GM12878 (cell line): ENCODE results near the gene DGKQ.

ENCODE experiments used
- BRCA1 ChIP-seq: IDR thresholded peaks from 2 replicates; pipeline ENCODE4 v1.6.1; 2011; ENCODE audit warnings: low read depth, low read length, improper control_type of control experiment
- CEBPB ChIP-seq, 2 experiments: fragments of 150-350 bp in 1 of 2; IDR thresholded peaks; 2 replicates each; pipeline ENCODE4 v1.6.1; 2012 to 2014; ENCODE audit warnings: low read depth in 2 of 2, low read length in 2 of 2, borderline replicate concordance in 1 of 2, inconsistent platforms in 1 of 2
- POLR2A ChIP-seq: IDR thresholded peaks from 2 replicates; pipeline ENCODE4 v1.6.1; 2011; ENCODE audit warnings: low read depth, mild to moderate bottlenecking, low read length
- SP1 ChIP-seq: IDR thresholded peaks from one replicate; pipeline ENCODE4 v1.6.1; 2011; ENCODE audit warnings: low read depth, low read length
- TAF1 ChIP-seq: IDR thresholded peaks from 2 replicates; pipeline ENCODE4 v1.6.1; 2011; ENCODE audit warnings: mild to moderate bottlenecking, low read depth, low read length, borderline replicate concordance
- TF ChIP-seq, protein P1 (sequence below), 3 experiments: IDR thresholded peaks in 2 of 3; conservative IDR thresholded peaks in 1 of 3; 2 replicates each; pipeline ENCODE4 v1.5.1; 2011; ENCODE audit warnings: low read depth in 3 of 3, low read length in 3 of 3, mild to moderate bottlenecking in 3 of 3, control low read depth in 2 of 3, moderate library complexity in 2 of 3, inconsistent platforms in 1 of 3, mixed read lengths in 1 of 3; ENCODE audit not compliant: control insufficient read depth in 2 of 3, insufficient read depth in 1 of 3; ENCODE audit errors: extremely low read depth in 1 of 3
- TF ChIP-seq, protein P2 (sequence below): fragments of 450-650 bp; formaldehyde crosslinking; IDR thresholded peaks from 2 replicates; pipeline ENCODE4 v1.4.0; 2022; ENCODE audit warnings: mild to moderate bottlenecking, moderate library complexity

DNA sequence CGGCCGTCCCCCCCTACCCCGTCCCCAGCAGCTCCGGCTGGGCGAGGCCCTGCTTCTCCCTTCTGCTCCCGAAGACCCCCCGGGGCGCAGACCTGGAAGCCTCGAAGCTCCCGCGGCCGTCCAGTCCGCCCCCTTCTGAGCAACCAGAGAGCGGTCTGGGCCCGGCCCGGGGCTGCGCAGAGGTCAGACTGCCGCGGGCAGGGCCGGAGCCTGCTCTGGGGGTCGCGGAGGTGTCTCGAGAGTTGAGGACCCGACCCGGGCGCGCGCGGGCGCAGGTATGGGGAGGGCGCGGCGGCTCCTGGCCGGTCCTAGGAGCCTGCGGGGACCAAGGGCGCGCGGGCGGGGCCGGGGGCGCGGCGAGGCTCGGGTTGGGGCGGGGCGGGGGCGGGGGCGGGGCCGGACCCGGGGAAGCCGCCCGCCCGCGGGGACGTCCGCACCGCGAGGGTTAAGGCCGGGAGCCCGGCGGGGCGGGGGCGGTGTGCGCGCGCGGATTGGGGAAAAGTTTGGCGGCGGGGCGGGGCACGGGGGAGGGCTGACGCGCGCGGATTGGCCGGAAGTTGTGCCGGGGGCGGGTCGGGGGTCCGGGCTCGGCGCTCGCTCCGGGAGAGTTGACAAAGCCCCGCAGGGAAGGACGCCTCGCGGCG is 37.8 kb upstream of the DGKQ start, which contains the start of gene FGFRL1:
- TF ChIP-seq, protein P1, sequence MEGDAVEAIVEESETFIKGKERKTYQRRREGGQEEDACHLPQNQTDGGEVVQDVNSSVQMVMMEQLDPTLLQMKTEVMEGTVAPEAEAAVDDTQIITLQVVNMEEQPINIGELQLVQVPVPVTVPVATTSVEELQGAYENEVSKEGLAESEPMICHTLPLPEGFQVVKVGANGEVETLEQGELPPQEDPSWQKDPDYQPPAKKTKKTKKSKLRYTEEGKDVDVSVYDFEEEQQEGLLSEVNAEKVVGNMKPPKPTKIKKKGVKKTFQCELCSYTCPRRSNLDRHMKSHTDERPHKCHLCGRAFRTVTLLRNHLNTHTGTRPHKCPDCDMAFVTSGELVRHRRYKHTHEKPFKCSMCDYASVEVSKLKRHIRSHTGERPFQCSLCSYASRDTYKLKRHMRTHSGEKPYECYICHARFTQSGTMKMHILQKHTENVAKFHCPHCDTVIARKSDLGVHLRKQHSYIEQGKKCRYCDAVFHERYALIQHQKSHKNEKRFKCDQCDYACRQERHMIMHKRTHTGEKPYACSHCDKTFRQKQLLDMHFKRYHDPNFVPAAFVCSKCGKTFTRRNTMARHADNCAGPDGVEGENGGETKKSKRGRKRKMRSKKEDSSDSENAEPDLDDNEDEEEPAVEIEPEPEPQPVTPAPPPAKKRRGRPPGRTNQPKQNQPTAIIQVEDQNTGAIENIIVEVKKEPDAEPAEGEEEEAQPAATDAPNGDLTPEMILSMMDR (IDR thresholded peaks at IDR 0.05 in 2 of 3, conservative IDR thresholded peaks at IDR 0.05 in 1 of 3; ENCODE audit: control insufficient read depth in 2 of 3, extremely low read depth in 1 of 3, insufficient read depth in 1 of 3, low read depth in 3 of 3, low read length in 3 of 3): no peak
- TF ChIP-seq BRCA1 (no peak), SP1 (no peak), POLR2A (0 out of 2 replicates have a peak, but pooled peaks have one; percentile 41), TAF1 (no peak), CEBPB (IDR thresholded peaks at IDR 0.05; ENCODE audit: borderline replicate concordance in 1 of 2, low read depth in 2 of 2, low read length in 2 of 2) (no peak)
- TF ChIP-seq, protein P2, sequence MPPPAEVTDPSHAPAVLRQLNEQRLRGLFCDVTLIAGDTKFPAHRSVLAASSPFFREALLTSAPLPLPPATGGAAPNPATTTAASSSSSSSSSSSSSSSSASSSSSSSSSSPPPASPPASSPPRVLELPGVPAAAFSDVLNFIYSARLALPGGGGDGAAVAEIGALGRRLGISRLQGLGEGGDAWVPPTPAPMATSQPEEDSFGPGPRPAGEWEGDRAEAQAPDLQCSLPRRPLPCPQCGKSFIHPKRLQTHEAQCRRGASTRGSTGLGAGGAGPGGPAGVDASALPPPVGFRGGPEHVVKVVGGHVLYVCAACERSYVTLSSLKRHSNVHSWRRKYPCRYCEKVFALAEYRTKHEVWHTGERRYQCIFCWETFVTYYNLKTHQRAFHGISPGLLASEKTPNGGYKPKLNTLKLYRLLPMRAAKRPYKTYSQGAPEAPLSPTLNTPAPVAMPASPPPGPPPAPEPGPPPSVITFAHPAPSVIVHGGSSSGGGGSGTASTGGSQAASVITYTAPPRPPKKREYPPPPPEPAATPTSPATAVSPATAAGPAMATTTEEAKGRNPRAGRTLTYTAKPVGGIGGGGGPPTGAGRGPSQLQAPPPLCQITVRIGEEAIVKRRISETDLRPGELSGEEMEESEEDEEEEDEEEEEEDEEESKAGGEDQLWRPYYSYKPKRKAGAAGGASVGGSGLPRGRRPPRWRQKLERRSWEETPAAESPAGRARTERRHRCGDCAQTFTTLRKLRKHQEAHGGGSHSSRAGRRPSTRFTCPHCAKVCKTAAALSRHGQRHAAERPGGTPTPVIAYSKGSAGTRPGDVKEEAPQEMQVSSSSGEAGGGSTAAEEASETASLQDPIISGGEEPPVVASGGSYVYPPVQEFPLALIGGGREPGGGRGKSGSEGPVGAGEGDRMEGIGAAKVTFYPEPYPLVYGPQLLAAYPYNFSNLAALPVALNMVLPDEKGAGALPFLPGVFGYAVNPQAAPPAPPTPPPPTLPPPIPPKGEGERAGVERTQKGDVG (CRISPR knock-in tag): no peak
